A549 (cell line): ENCODE measurements around the gene FRMD3. TPM values are rescaled to one million over a fixed set of nuclear protein-coding genes. Genes with fewer than 3 reads are reported as not detected.

ENCODE experiments used
- ATAC-seq, 2 experiments: fragments of 200-7000 bp in 1 of 2; fragments of >200 bp in 1 of 2; cut with Nextera tagmentation in 1 of 2; cut with Tn5 transposase in 1 of 2; 3 replicates each; pipeline versions ENCODE4 v1.8.0 to v1.9.1; 2018 to 2020; ENCODE audit warnings: mild to moderate bottlenecking in 1 of 2, moderate library complexity in 1 of 2
- CTCF ChIA-PET: fragments of 300-600 bp; sonication (Branson Sonifier 250); formaldehyde crosslinking; extraction: SDS; loops from one replicate; lab custom pipeline; 2021; ENCODE audit warnings: antibody characterized with exemption, inconsistent platforms; lab: Yijun Ruan, JAX
- POLR2A ChIA-PET: fragments of 350-600 bp; formaldehyde crosslinking; extraction: SDS; loops from one replicate; lab custom pipeline; 2021; ENCODE audit warnings: antibody characterized with exemption, inconsistent platforms; lab: Yijun Ruan, JAX
- DNase-seq, 2 experiments: peaks; one replicate each; pipeline versions ENCODE4 v3.0.0 to v3.0.0-alpha.2; 2011 to 2016; ENCODE audit warnings: low read depth in 1 of 2, low spot score in 1 of 2
- FAIRE-seq: peaks from 2 replicates; lab custom pipeline; 2011; peaks lifted over from hg19 to GRCh38; lab: Jason Lieb, UNC
- H3K27ac ChIP-seq, 2 experiments: fragments of >200 bp; sonication (Bioruptor Twin); formaldehyde crosslinking; 3 replicates each; pipeline ENCODE4 v1.5.1; 2016 to 2017
- H3K4me1 ChIP-seq: fragments of >200 bp; sonication (Bioruptor Twin); formaldehyde crosslinking; 3 replicates; pipeline ENCODE4 v1.6.1; 2016
- H3K4me2 ChIP-seq: fragments of >200 bp; sonication (Bioruptor Twin); formaldehyde crosslinking; 3 replicates; pipeline ENCODE4 v1.6.1; 2016
- H3K4me3 ChIP-seq: fragments of >200 bp; sonication (Bioruptor Twin); formaldehyde crosslinking; 3 replicates; pipeline ENCODE4 v1.5.1; 2016
- H3K9me3 ChIP-seq: fragments of >200 bp; sonication (Bioruptor Twin); formaldehyde crosslinking; 3 replicates; pipeline ENCODE4 v1.6.1; 2016
- ATOH8 ChIP-seq: fragments of 250-450 bp; sonication (Bioruptor Pico); IDR thresholded peaks from 2 replicates; pipeline ENCODE4 v1.5.0; 2020; ENCODE audit warnings: low read depth, mild to moderate bottlenecking, moderate library complexity
- CBX2 ChIP-seq: fragments of 200-600 bp; sonication (generic); IDR thresholded peaks from 2 replicates; pipeline ENCODE4 v1.6.1; 2016; ENCODE audit warnings: low read depth, mild to moderate bottlenecking, borderline replicate concordance
- CBX8 ChIP-seq: fragments of 200-600 bp; sonication (generic); IDR thresholded peaks from 2 replicates; pipeline ENCODE4 v1.6.1; 2016
- CEBPB ChIP-seq, 2 experiments: fragments of >200 bp in 1 of 2; sonication (Bioruptor Twin) in 1 of 2; formaldehyde crosslinking in 1 of 2; IDR thresholded peaks; 2 replicates each; pipeline ENCODE4 v1.6.1; 2012 to 2016
- CTCF ChIP-seq: fragments of >200 bp; sonication (Bioruptor Twin); formaldehyde crosslinking; IDR thresholded peaks from 3 replicates; pipeline ENCODE4 v1.5.1; 2016
- E2F6 ChIP-seq: IDR thresholded peaks from 2 replicates; pipeline ENCODE4 v1.6.1; 2012; ENCODE audit warnings: low read depth, borderline replicate concordance
- EP300 ChIP-seq, 2 experiments: fragments of >200 bp; sonication (Bioruptor Twin); formaldehyde crosslinking; IDR thresholded peaks; 2 replicates in 1 of 2; 3 replicates in 1 of 2; pipeline ENCODE4 v1.6.1; 2016 to 2017
- ESRRA ChIP-seq: fragments of 150-350 bp; IDR thresholded peaks from 2 replicates; pipeline ENCODE4 v1.6.1; 2014; ENCODE audit warnings: mild to moderate bottlenecking, low read length, borderline replicate concordance
- FOSB ChIP-seq: fragments of 250-450 bp; sonication (Bioruptor Pico); IDR thresholded peaks from 2 replicates; pipeline ENCODE4 v1.5.0; 2020; ENCODE audit warnings: mild to moderate bottlenecking, moderate library complexity
- FOXS1 ChIP-seq: fragments of 250-450 bp; sonication (Bioruptor Pico); IDR thresholded peaks from 2 replicates; pipeline ENCODE4 v1.5.0; 2020; ENCODE audit warnings: mild to moderate bottlenecking, moderate library complexity
- HES2 ChIP-seq: fragments of >200 bp; sonication (Bioruptor Twin); formaldehyde crosslinking; IDR thresholded peaks from 2 replicates; pipeline ENCODE4 v1.6.1; 2016
- HEYL ChIP-seq: fragments of 250-450 bp; sonication (Bioruptor Pico); IDR thresholded peaks from 2 replicates; pipeline ENCODE4 v1.8.0; 2021; ENCODE audit warnings: mild to moderate bottlenecking, moderate library complexity
- JUN ChIP-seq, 2 experiments: fragments of >200 bp; sonication (Bioruptor Twin); formaldehyde crosslinking; IDR thresholded peaks; 2 replicates in 1 of 2; 3 replicates in 1 of 2; pipeline ENCODE4 v1.6.1; 2016 to 2017
- MAFK ChIP-seq: fragments of 450-650 bp; IDR thresholded peaks from 2 replicates; pipeline ENCODE4 v1.6.1; 2014; ENCODE audit not compliant: partially characterized antibody
- MAZ ChIP-seq: fragments of 150-350 bp; IDR thresholded peaks from 2 replicates; pipeline ENCODE4 v1.6.1; 2014; ENCODE audit warnings: antibody characterized with exemption, low read depth, low read length, borderline replicate concordance
- NPAS2 ChIP-seq: fragments of 250-450 bp; sonication (Bioruptor Pico); IDR thresholded peaks from 2 replicates; pipeline ENCODE4 v1.8.0; 2022; ENCODE audit warnings: mild to moderate bottlenecking, moderate library complexity, borderline replicate concordance
- POLR2A ChIP-seq: IDR thresholded peaks from 2 replicates; pipeline ENCODE4 v1.6.1; 2012; ENCODE audit warnings: mild to moderate bottlenecking, low read length
- RAD21 ChIP-seq, 2 experiments: fragments of >200 bp in 1 of 2; sonication (Bioruptor Twin) in 1 of 2; formaldehyde crosslinking in 1 of 2; IDR thresholded peaks in 1 of 2; conservative IDR thresholded peaks in 1 of 2; 2 replicates in 1 of 2; 3 replicates in 1 of 2; pipeline ENCODE4 v1.6.1; 2012 to 2018; ENCODE audit warnings: inconsistent platforms in 1 of 2
- RFX5 ChIP-seq: fragments of 450-650 bp; IDR thresholded peaks from 2 replicates; pipeline ENCODE4 v1.7.1; 2014; ENCODE audit warnings: antibody characterized with exemption, mild to moderate bottlenecking, moderate library complexity
- ZNF302 ChIP-seq: fragments of 250-450 bp; sonication (Bioruptor Pico); IDR thresholded peaks from 2 replicates; pipeline ENCODE4 v1.9.0; 2021; ENCODE audit warnings: inconsistent platforms, mild to moderate bottlenecking, moderate library complexity
- WGBS: methylation state at CpG from one replicate; pipeline ENCODE4 v1.1.6; 2017; ENCODE audit errors: missing lambda C conversion rate; 5-methylcytosine and 5-hydroxymethylcytosine counted together
- polyA plus RNA-seq, 4 experiments: library from polyadenylated mRNA; depleted of rRNA in 3 of 4; stranded (reverse); fragments of >200 nt; fragmentation: RNase III in 1 of 4; extraction: RNeasy Plus Mini Kit Qiagen cat#74134 plus additional on column Dnase treatment in 1 of 4; gene quantifications; 2 replicates in 3 of 4; 3 replicates in 1 of 4; pipeline ENCODE4 v1.2.3, GENCODE V29; 2011 to 2017

Gene FRMD3
- polyA plus RNA-seq, 2 of the 4 experiments (the other 2 are of a cell fraction), result 1.7 to 3.3 TPM

- Histone ChIP-seq H3K27ac (no peak overlapping the region), H3K9me3 (no peaks in the 10 kb centered on the region), H3K4me1 (no peaks in the 10 kb centered on the region), H3K4me3 (no peak overlapping the region), H3K4me2 (no peak overlapping the region)
- DNase-seq (no peak), FAIRE-seq (no peak), ATAC-seq (no peak)
- no peak for TF ChIP-seq POLR2A
- no peak for TF ChIP-seq MAZ
- TF ChIP-seq CTCF, result no peak
- TF ChIP-seq EP300 (IDR thresholded peaks at IDR 0.05), result no peak
- no peak for TF ChIP-seq E2F6
- TF ChIP-seq ZNF302 (CRISPR knock-in tag), result no peak
- POLR2A ChIA-PET, result no interaction called here
- CTCF ChIA-PET, result interaction anchor here (0.5 to 0.9 kb wide), 2 partner anchors 78 to 158 kb away, joined by 3 read pairs; no protein-coding TSS in a partner anchor
- WGBS, result 20% methylated on average over 5 of the region's 5 CpGs
These were observed 247.5 kb downstream of the FRMD3 start for GRCh38 chr9:83290692-83291091.

GRCh38 chr9:83287021-83287420 lies 251.2 kb downstream of the FRMD3 start:
- Histone ChIP-seq H3K27ac (no peak overlapping the region), H3K9me3 (no peaks in the 10 kb centered on the region), H3K4me1 (peaks cover 1% of the 10 kb centered on the region), H3K4me3 (no peak overlapping the region), H3K4me2 (no peak overlapping the region)
- ATAC-seq (no peak), DNase-seq (no peak), FAIRE-seq (no peak)
- POLR2A ChIA-PET, result no interaction called here
- WGBS, result 8% methylated on average over 1 of the region's 1 CpG
- no peak for TF ChIP-seq HES2
- no peak for TF ChIP-seq MAFK
- TF ChIP-seq MAZ, result no peak
- TF ChIP-seq CBX2, result no peak
- no peak for TF ChIP-seq FOSB
- no peak for TF ChIP-seq JUN (IDR thresholded peaks at IDR 0.05)
- no peak for TF ChIP-seq RAD21 (conservative IDR thresholded peaks at IDR 0.05 in 1 of 2, IDR thresholded peaks at IDR 0.05 in 1 of 2)
- no peak for TF ChIP-seq CTCF
- TF ChIP-seq ESRRA, result no peak
- TF ChIP-seq CBX8, result no peak
- no peak for TF ChIP-seq RFX5
- no peak for TF ChIP-seq NPAS2 (CRISPR knock-in tag)
- no peak for TF ChIP-seq CEBPB (IDR thresholded peaks at IDR 0.05)
- TF ChIP-seq E2F6, result no peak
- TF ChIP-seq HEYL, result no peak
- TF ChIP-seq ATOH8 (CRISPR knock-in tag), result no peak
- no peak for TF ChIP-seq FOXS1 (CRISPR knock-in tag)
- CTCF ChIA-PET, result no interaction called here
